GM12801 (cell line): ENCODE data around the gene SRL.

Source experiments
- TF ChIP-seq, protein P1 (sequence below): IDR thresholded peaks from one replicate; pipeline ENCODE4 v1.5.1; 2011; ENCODE audit warnings: control low read depth; ENCODE audit not compliant: insufficient read length; ENCODE audit errors: extremely low read depth

Gene SRL

GRCh38 chr16:4209666-4210065 lies 32.2 kb downstream of the SRL start:
- TF ChIP-seq, protein P1, sequence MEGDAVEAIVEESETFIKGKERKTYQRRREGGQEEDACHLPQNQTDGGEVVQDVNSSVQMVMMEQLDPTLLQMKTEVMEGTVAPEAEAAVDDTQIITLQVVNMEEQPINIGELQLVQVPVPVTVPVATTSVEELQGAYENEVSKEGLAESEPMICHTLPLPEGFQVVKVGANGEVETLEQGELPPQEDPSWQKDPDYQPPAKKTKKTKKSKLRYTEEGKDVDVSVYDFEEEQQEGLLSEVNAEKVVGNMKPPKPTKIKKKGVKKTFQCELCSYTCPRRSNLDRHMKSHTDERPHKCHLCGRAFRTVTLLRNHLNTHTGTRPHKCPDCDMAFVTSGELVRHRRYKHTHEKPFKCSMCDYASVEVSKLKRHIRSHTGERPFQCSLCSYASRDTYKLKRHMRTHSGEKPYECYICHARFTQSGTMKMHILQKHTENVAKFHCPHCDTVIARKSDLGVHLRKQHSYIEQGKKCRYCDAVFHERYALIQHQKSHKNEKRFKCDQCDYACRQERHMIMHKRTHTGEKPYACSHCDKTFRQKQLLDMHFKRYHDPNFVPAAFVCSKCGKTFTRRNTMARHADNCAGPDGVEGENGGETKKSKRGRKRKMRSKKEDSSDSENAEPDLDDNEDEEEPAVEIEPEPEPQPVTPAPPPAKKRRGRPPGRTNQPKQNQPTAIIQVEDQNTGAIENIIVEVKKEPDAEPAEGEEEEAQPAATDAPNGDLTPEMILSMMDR = no peak

DNA sequence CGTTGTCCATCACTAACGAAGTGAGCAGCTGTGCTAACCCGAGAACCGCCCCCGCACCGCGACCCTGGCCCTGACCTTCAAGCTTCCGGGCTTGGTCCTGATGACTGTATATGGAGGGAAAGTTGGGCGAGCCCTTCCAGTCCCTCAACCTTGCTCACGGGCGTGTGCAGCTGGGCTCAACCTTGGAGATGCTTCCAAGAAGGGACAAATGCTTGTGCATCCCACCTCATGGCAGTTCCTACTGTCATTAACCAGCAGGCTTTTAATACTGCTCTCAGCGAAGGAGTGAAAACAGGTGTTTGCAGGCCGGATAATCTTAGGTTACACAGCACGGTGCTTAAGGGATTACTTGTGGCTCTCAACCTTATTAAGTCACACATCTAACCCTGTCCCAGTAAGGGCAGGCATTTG lies 33.5 kb downstream of the SRL start:
- TF ChIP-seq, protein P1 = no peak

GRCh38 chr16:4207683-4208340 lies 34.1 kb downstream of the SRL start:
- TF ChIP-seq, protein P1 = no peak

- TF ChIP-seq, protein P1 = no peak
Observed at GRCh38 chr16:4207229-4207628, 34.7 kb downstream of the SRL start.

GRCh38 chr16:4206680-4207079 lies 35.2 kb downstream of the SRL start:
- TF ChIP-seq, protein P1 = no peak

- TF ChIP-seq, protein P1 = no peak
Observed at GRCh38 chr16:4205971-4206370, 35.9 kb downstream of the SRL start.

DNA sequence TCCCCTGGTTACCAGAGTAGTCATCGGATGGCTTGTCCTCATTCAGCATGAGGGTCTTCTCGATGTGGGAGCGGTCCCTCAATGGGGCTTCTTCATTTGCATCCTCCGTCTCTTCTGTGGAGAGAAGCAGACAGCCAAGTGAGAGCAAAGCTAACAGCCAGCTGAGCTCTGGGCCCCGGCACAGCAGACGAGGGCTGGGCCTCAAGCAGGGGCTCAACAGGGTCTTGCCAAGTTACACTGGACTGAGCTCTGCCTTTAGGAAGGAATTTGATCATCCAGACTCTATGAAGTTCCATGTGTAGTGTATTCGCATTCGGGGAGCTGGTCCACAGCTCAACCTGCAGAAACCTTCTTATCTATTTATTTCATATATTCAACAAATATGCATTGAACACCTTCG lies 37.4 kb downstream of the SRL start:
- TF ChIP-seq, protein P1 = no peak
